MG63 (cell line): ENCODE results near the gene RFT1. TPM values are rescaled to one million over a fixed set of nuclear protein-coding genes. Genes with fewer than 3 reads are reported as not detected.

Experiments
- DNase-seq: peaks from one replicate; pipeline ENCODE4 v3.0.0-alpha.2; 2020
- H3K27me3 ChIP-seq: fragments of 250-450 bp; sonication (Bioruptor Pico); 2 replicates; pipeline ENCODE4 v1.5.1; 2020; ENCODE audit warnings: mild to moderate bottlenecking, moderate library complexity
- H3K36me3 ChIP-seq: fragments of 250-450 bp; sonication (Bioruptor Pico); 2 replicates; pipeline ENCODE4 v1.5.1; 2020; ENCODE audit warnings: mild to moderate bottlenecking, moderate library complexity
- H3K4me3 ChIP-seq: fragments of 250-450 bp; sonication (Bioruptor Pico); 2 replicates; pipeline ENCODE4 v1.5.1; 2020; ENCODE audit warnings: mild to moderate bottlenecking, moderate library complexity
- H3K9me3 ChIP-seq: fragments of 250-450 bp; sonication (Bioruptor Pico); 2 replicates; pipeline ENCODE4 v1.5.1; 2020; ENCODE audit warnings: mild to moderate bottlenecking, moderate library complexity
- total RNA-seq: library from RNA; depleted of rRNA; stranded (reverse); fragments of >200 nt; shearing (Covaris generic); gene quantifications from 2 replicates; pipeline ENCODE4 v1.2.3, GENCODE V29; 2014; ENCODE audit warnings: low replicate concordance

RFT1 gene
- total RNA-seq, 1 experiment from 2014 or later: 17.4 TPM

DNA sequence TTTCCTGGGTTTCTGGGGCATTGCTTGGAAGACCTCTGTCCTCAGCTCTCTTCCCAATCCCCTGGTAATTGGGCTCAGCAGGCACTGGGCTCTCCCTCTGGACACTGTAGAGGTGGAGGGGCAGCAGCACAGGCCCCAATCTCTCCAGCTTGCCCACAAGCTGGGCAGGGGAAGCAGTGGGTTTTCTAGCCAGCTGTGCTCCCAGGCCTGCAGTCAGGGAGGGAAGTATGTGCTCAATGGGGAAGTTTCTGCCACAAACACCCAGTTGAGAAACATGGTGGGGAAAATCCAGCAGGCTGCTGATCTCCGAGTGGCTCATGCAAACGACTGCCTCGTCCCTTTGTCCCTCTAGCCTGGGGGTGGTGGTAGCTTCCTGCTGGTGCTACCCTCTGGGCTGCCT, 12.8 kb upstream of the RFT1 start:
- H3K36me3 ChIP-seq: no peaks in the 10 kb centered on the region
- no peak overlapping the region for H3K4me3 ChIP-seq
- no peaks in the 10 kb centered on the region for H3K27me3 ChIP-seq
- H3K9me3 ChIP-seq: no peaks in the 10 kb centered on the region
- DNase-seq: no peak

DNA sequence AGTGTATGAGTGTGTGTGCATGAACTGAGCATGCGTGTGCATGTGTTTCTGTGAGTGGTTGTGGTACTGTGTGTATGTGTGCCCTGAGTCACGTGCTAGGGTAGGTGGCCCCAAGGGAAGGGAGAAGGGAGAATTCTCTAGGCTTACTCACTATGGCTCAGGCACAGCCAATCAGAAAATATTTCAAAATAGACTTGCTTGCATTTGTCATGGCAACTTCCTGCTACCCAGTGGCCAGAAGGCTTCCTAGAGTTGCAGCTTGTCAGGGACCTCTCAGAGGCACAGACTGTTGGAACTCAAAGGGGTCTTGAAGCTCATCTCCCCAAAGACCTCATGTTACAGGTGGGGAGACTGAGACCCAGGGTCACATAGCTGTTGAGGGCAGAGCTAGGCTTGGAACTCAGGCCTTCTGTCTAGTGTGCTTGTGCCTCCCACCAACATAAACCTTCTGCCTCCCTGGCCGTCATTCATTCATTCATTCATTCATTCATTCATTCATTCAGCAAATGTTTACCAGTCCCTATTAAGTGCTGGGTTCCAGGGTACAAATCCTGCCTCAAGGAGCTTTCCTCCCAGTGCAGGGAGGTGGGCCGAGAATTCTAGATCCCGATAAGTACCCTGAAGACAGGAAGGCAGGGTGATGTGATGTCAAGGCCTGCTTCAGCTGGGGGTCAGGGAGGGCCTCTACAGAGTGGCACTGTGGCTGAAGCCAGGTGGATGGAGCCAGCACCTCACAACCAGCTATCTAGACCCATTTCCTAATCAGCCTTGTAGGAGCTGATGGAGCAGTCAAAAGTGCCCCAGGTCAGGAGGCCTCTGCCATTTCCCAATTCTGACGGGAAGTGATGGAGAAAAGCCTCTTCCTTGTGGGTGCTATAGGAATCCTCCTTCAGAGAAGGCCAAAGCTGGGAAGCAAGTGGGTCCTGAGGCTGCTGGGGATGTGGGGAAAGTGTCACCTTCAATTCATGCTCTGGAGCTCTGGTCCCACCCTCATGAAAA, 10.9 kb upstream of the RFT1 start:
- Histone ChIP-seq H3K27me3 (no peaks in the 10 kb centered on the region), H3K4me3 (no peak overlapping the region), H3K9me3 (no peaks in the 10 kb centered on the region), H3K36me3 (no peaks in the 10 kb centered on the region)
- DNase-seq: no peak

DNA sequence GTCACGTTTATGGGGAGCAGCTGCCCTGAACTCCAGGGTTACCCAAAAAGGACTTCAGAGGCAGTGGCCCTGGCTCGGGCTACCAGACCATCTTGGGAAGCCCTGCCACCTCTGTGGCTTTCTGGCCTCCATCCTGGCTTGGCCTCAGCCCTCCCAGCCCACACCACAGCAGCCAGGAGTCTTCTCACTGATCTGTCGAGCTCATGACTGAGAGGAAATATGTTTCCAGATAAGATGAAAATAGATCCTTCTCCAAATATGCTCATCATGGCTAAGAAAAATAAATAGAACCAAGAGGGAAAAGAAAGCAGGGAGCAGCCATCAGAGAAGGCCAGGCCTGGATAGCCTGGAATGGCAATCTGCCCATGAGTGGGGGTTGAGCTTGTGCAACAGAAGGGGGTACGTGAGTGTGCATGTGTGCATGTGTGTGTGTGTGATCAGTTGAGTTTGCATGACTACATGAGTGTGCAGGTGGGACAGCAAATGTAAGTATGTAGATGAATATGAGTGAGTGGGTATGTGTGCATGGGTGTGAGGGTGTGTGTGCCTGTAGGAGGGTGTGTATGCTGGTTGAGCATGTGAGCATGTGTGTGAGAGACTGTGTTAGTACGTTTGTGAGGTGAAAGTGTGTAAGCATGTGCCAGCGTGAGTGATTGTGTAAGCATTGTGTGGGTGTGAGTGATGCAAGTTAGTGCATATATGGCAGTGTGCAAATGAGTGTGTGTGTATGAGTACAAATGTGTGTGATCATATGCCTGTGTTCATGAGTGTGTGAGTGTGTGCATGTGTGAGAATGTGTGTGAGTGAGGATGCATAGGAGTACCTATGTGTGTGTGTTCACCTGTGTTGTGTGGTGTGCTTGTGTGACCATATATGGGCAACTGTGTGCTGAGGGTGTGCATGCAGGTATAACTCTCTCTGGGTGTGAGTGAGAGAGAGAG, 9.9 kb upstream of the RFT1 start:
- DNase-seq: no peak
- no peaks in the 10 kb centered on the region for H3K36me3 ChIP-seq
- no peaks in the 10 kb centered on the region for H3K9me3 ChIP-seq
- no peak overlapping the region for H3K4me3 ChIP-seq
- no peaks in the 10 kb centered on the region for H3K27me3 ChIP-seq

DNA sequence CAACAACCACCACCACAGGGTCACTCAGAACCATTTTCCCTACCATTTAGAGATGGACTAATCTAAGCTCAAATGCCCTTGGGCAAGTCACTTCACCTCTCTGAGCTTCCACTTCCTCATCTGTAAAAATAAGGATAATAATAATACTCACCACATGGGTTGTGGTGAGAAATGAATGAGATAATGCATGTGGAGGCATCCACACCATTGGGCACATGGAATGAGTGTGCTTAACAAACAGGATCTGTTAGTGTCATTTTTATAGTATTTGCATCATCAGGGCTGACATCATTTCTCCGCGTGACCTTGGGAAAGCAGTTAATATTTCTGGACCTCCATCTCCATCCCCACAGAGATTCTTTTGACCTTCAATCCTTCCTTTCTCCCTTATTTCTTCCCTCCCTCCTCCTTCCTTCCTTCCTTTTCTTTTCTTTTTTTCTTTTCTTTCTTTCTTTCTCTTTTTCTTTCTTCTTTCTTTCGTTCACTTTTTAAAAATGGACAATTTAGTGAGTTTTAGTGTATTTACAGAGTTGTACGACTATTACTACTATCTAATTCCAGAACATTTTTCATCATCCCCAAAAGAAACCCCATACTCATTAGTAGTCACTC, 7.7 kb upstream of the RFT1 start:
- Histone ChIP-seq H3K27me3 (no peaks in the 10 kb centered on the region), H3K4me3 (no peak overlapping the region), H3K9me3 (no peaks in the 10 kb centered on the region), H3K36me3 (no peaks in the 10 kb centered on the region)
- DNase-seq: no peak

- Histone ChIP-seq H3K27me3 (no peaks in the 10 kb centered on the region), H3K9me3 (no peaks in the 10 kb centered on the region), H3K4me3 (no peak overlapping the region), H3K36me3 (no peaks in the 10 kb centered on the region)
- no peak for DNase-seq
Observed at GRCh38 chr3:53137221-53137620, 7.0 kb upstream of the RFT1 start.

- DNase-seq: peak; percentile 82
- no peaks in the 10 kb centered on the region for H3K27me3 ChIP-seq
- no peaks in the 10 kb centered on the region for H3K36me3 ChIP-seq
- no peaks in the 10 kb centered on the region for H3K9me3 ChIP-seq
- H3K4me3 ChIP-seq: no peak overlapping the region
Observed at GRCh38 chr3:53134631-53135232, 4.5 kb upstream of the RFT1 start.

- Histone ChIP-seq H3K36me3 (no peaks in the 10 kb centered on the region), H3K27me3 (no peaks in the 10 kb centered on the region), H3K4me3 (no peak overlapping the region), H3K9me3 (no peaks in the 10 kb centered on the region)
- no peak for DNase-seq
Observed at GRCh38 chr3:53132347-53132746, 2.1 kb upstream of the RFT1 start.

DNA sequence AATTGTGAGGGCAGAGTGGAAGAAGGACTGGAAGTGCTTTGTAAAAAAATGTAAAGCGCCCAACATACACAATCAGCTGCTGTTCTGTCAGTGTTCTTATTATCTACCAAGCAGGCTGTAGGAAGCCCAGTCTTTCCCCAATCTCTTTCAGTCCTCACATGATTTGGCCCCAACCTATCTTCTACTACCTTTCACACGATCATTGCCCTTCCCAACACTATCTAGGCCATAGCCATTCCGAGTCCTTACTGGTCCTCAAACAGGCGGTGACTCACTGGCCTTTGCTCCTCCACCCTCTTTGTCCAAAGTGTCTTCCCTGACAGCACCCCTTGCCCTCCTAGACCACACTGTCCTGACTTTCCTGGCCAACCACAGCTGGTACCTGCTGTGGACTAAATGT, 861 bp upstream of the RFT1 start:
- peak overlapping the region; percentile 93 for H3K4me3 ChIP-seq
- no peak for DNase-seq

DNA sequence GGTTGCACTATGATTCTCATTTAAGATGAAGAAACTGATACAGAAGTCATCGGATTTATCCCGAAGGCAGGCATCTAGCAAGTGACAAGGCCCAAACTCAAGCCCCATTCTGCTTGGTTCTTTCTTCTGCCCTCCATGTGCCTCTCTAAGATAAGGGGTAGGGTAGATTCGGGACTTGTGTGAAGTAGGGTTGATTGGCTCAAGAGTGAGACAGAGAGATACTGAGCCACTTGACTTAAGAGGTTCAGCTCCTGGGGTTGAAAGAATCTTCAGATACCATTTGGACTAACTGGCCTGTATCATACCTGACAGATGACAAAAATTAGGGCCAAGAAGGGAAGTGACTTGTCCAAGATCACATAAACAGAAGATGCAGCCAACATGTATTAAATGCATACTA, 891 bp downstream of the RFT1 start:
- Histone ChIP-seq H3K4me3 (peak overlapping the region; percentile 93), H3K9me3 (no peaks in the 10 kb centered on the region), H3K27me3 (no peaks in the 10 kb centered on the region), H3K36me3 (no peaks in the 10 kb centered on the region; the same call in none of the 2 replicates)
- DNase-seq: no peak

More for the DNA sequence above, 861 bp upstream of the RFT1 start:
- Histone ChIP-seq H3K27me3 (no peaks in the 10 kb centered on the region), H3K9me3 (no peaks in the 10 kb centered on the region), H3K36me3 (no peaks in the 10 kb centered on the region)

DNA sequence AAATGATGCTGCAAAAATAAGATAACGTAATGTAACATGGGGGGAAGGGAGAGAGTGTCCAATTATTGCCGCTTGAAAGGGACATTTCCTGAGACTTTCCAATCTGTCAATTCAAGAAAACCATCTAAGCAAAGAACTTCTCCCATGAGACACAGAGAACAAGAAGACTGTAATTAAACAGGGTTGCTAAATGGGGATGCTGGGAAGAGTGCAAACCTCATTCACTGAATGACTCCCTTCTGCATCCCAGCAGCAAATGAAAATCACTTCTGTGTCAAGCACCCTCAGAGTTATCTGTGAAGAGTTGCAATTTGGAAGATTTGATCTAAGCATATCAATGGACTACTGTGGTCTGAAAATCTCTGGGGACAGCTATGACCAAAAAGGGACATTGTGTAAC, 3.6 kb downstream of the RFT1 start:
- DNase-seq: no peak
- Histone ChIP-seq H3K27me3 (no peaks in the 10 kb centered on the region), H3K9me3 (no peaks in the 10 kb centered on the region), H3K36me3 (peaks cover 8% of the 10 kb centered on the region), H3K4me3 (no peak overlapping the region)

GRCh38 chr3:53123953-53124352, 6.3 kb downstream of the RFT1 start:
- DNase-seq: no peak
- H3K9me3 ChIP-seq: no peaks in the 10 kb centered on the region
- H3K36me3 ChIP-seq: peaks cover 12% of the 10 kb centered on the region
- no peaks in the 10 kb centered on the region for H3K27me3 ChIP-seq
- H3K4me3 ChIP-seq: no peak overlapping the region

DNA sequence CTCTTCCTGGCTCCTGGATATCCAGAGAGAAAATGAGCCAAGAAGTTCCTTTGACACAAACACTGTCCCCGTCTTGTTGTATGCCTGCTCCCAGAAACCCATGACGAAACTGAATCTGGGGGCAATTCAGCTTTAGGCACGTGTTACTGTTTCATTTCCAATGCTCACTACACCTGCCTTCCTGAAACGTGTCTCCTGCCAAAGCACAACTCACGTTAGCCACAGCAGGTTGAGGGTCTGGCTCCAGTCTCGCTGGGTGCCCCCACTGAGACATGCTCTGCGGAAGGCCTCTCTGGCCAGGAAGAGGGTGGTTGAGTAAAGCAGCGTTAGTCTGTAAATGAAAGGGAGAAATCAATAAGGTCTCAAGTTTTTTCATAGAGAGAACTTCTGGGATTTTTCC, 6.7 kb downstream of the RFT1 start:
- Histone ChIP-seq H3K36me3 (peaks cover 13% of the 10 kb centered on the region), H3K27me3 (no peaks in the 10 kb centered on the region), H3K4me3 (no peak overlapping the region), H3K9me3 (no peaks in the 10 kb centered on the region)
- DNase-seq: no peak

GRCh38 chr3:53122933-53123305, 7.3 kb downstream of the RFT1 start:
- no peak for DNase-seq
- H3K4me3 ChIP-seq: no peak overlapping the region
- no peaks in the 10 kb centered on the region for H3K27me3 ChIP-seq
- peaks cover 15% of the 10 kb centered on the region for H3K36me3 ChIP-seq
- no peaks in the 10 kb centered on the region for H3K9me3 ChIP-seq

GRCh38 chr3:53122255-53122932, 7.8 kb downstream of the RFT1 start:
- Histone ChIP-seq H3K9me3 (no peaks in the 10 kb centered on the region), H3K36me3 (peaks cover 15% of the 10 kb centered on the region)

DNA sequence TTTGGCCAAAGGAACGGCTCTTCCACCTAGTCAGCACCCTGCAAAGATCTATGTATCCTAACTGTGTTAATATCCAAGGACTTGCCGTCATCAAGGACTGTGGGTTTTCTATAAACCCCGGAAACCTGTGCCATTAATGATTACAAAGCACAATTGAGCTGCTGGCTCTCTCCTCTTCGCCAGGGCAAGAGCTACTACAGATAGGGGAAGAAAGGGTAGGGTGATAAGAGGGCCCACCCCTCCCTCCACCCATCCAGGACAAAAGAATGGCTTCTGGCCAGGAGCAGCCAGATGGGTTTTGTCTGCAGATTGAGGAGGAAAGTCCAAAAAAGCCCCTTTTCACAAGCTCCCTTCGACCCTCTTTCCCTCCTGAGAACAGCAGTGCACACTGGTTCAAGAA, 9.9 kb downstream of the RFT1 start:
- no peak overlapping the region for H3K4me3 ChIP-seq
- no peak for DNase-seq
- H3K9me3 ChIP-seq: no peaks in the 10 kb centered on the region
- no peaks in the 10 kb centered on the region for H3K27me3 ChIP-seq
- peaks cover 19% of the 10 kb centered on the region for H3K36me3 ChIP-seq

More at GRCh38 chr3:53122255-53122932, 7.8 kb downstream of the RFT1 start:
- Histone ChIP-seq H3K27me3 (no peaks in the 10 kb centered on the region), H3K4me3 (no peak overlapping the region)
- no peak for DNase-seq

DNA sequence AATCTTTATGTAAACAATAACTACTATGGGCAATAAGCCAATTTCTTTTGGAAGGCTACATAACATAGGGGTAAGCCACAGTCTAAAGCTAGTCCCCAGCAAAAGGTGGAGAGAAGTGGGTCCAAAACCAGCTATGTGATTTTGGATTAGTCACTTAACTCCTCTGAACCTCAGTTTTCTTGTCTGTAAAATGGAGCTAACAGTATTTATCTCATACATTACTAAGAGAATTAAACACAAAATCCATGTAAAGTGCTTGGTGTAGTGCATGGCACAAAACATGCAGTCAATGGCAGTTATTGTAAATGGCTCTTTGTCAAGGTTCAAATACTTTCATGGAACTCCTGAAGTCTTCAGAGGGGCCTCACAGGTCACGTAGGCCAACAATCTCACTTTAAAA, 13.3 kb downstream of the RFT1 start:
- no peak for DNase-seq
- Histone ChIP-seq H3K4me3 (no peak overlapping the region), H3K36me3 (peaks cover 16% of the 10 kb centered on the region), H3K9me3 (no peaks in the 10 kb centered on the region), H3K27me3 (no peaks in the 10 kb centered on the region)
